Cardiac muscle cell (in vitro differentiated cells and primary cell): ENCODE results near the gene DCAF8L1. TPM values are rescaled to one million over a fixed set of nuclear protein-coding genes. Genes with fewer than 3 reads are reported as not detected.

Experiments
- DNase-seq, 2 donors: peaks; one replicate each; pipeline versions ENCODE4 v3.0.0 to v3.0.0-alpha.2; 2010 to 2017; ENCODE audit warnings: low read depth in 1 of 2, low spot score in 1 of 2
- H3K27ac ChIP-seq: fragments of 200-600 bp; sonication (generic); 2 replicates; pipeline ENCODE4 v1.5.1; 2016
- H3K27me3 ChIP-seq: fragments of 200-600 bp; sonication (generic); 2 replicates; pipeline ENCODE4 v1.6.0; 2016; ENCODE audit warnings: control low read depth
- H3K36me3 ChIP-seq: fragments of 200-600 bp; sonication (generic); 2 replicates; pipeline ENCODE4 v1.5.1; 2016; ENCODE audit warnings: control low read depth
- H3K4me1 ChIP-seq: fragments of 200-600 bp; sonication (generic); 2 replicates; pipeline ENCODE4 v1.8.1; 2017; ENCODE audit warnings: low read depth, mild to moderate bottlenecking, mixed run types
- H3K4me3 ChIP-seq: fragments of 200-600 bp; sonication (generic); 2 replicates; pipeline ENCODE4 v1.5.1; 2016; ENCODE audit warnings: mild to moderate bottlenecking
- H3K9me3 ChIP-seq: fragments of 200-600 bp; sonication (generic); 2 replicates; pipeline ENCODE4 v1.5.1; 2017; ENCODE audit warnings: low read depth, mild to moderate bottlenecking, control low read depth
- polyA plus RNA-seq: library from polyadenylated mRNA; unstranded; fragments of >200 nt; fragmentation: Nextera tagmentation; extraction: Ambion mirVana; gene quantifications from 2 replicates; pipeline ENCODE4 v1.2.1, GENCODE V29; 2016
- total RNA-seq: library from RNA; depleted of rRNA; stranded (reverse); fragments of >200 nt; gene quantifications from 2 replicates; pipeline ENCODE4 v1.2.3, GENCODE V29; 2016
- TF ChIP-seq, protein P1 (sequence below): IDR thresholded peaks from 2 replicates; pipeline ENCODE4 v1.5.1; 2012; ENCODE audit warnings: low read depth, mild to moderate bottlenecking, low read length

DCAF8L1 gene
- total and polyA plus RNA-seq, 2 experiments from 2014 or later, result not detected

DNA sequence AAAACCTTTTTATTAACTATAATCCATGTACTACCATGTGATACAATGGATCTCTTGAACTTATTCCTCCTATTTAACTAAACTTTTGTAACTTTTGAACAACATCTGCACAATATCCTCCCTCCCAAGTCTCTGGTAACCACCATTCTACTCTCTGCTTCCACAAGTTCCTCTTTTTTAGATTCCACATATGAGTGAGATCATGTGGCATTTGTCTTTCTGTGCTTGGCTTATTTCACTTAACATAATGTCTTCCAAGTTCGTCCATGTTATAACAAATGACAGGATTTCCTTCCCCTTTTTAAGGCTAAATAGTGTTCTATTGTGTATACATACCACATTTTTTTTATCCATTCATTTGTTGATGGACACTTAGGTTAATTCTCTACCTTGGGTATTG lies 28.1 kb downstream of the DCAF8L1 start:
- Histone ChIP-seq H3K27me3 (no peaks in the 10 kb centered on the region), H3K4me1 (no peaks in the 10 kb centered on the region), H3K36me3 (no peaks in the 10 kb centered on the region), H3K4me3 (no peak overlapping the region), H3K27ac (no peak overlapping the region), H3K9me3 (no peaks in the 10 kb centered on the region)
- TF ChIP-seq, protein P1, sequence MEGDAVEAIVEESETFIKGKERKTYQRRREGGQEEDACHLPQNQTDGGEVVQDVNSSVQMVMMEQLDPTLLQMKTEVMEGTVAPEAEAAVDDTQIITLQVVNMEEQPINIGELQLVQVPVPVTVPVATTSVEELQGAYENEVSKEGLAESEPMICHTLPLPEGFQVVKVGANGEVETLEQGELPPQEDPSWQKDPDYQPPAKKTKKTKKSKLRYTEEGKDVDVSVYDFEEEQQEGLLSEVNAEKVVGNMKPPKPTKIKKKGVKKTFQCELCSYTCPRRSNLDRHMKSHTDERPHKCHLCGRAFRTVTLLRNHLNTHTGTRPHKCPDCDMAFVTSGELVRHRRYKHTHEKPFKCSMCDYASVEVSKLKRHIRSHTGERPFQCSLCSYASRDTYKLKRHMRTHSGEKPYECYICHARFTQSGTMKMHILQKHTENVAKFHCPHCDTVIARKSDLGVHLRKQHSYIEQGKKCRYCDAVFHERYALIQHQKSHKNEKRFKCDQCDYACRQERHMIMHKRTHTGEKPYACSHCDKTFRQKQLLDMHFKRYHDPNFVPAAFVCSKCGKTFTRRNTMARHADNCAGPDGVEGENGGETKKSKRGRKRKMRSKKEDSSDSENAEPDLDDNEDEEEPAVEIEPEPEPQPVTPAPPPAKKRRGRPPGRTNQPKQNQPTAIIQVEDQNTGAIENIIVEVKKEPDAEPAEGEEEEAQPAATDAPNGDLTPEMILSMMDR, result no peak
- DNase-seq, result no peak

DNA sequence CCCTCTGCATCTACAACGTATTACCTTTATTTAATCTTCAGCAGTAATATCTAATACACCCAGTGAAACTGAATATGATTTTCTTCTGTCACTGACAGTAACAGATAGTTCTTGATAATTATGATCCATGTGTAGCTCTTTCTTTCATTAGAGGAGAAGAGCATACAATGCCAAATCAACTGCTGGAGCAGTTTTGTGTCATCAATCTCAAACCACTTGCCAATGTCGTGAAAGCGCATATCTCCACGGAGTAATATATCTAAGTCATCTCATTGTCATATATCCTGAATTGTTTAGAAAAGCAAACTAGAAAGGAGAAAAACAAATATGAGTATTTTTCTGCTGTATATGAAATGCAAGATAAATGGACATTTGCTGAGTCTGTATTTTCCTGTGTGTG lies 47.9 kb downstream of the DCAF8L1 start:
- no peaks in the 10 kb centered on the region for H3K4me1 ChIP-seq
- no peak for DNase-seq
- TF ChIP-seq, protein P1, result no peak
- H3K4me3 ChIP-seq, result no peak overlapping the region
- H3K27me3 ChIP-seq, result no peaks in the 10 kb centered on the region
- H3K27ac ChIP-seq, result no peak overlapping the region
- H3K9me3 ChIP-seq, result no peaks in the 10 kb centered on the region
- H3K36me3 ChIP-seq, result no peaks in the 10 kb centered on the region

Other genes starting within 250 kb of the DCAF8L1 start
- not detected in 2 replicates for gene MAGEB10, start 173.5 kb downstream of the DCAF8L1 start, total RNA-seq
- not detected in 2 replicates for gene MAGEB10, start 173.5 kb downstream of the DCAF8L1 start, polyA plus RNA-seq